Coronary artery (tissue), 2 donors: ENCODE results near the gene CTDSP2.
"Not testable (repeated sequence)": the region's sequence is repeated elsewhere in the genome, so short reads cannot be mapped to it uniquely, and the experiment has no call there.

Experiments
- DNase-seq: peaks from one replicate; pipeline ENCODE4 v3.0.0-alpha.2; 2017; ENCODE audit warnings: low spot score
- H3K27ac ChIP-seq, 2 donors: fragments of 200-600 bp; sonication (generic); one replicate each; pipeline ENCODE4 v1.5.1; 2016 to 2019
- H3K4me3 ChIP-seq: fragments of 200-600 bp; sonication (generic); 2 replicates; pipeline ENCODE4 v1.5.1; 2016; ENCODE audit warnings: mild to moderate bottlenecking, moderate library complexity
- TF ChIP-seq, protein P1 (sequence below): fragments of 200-600 bp; sonication (generic); IDR thresholded peaks from one replicate; pipeline ENCODE4 v1.5.1; 2019; ENCODE audit warnings: antibody characterized with exemption

The CTDSP2 gene

DNA sequence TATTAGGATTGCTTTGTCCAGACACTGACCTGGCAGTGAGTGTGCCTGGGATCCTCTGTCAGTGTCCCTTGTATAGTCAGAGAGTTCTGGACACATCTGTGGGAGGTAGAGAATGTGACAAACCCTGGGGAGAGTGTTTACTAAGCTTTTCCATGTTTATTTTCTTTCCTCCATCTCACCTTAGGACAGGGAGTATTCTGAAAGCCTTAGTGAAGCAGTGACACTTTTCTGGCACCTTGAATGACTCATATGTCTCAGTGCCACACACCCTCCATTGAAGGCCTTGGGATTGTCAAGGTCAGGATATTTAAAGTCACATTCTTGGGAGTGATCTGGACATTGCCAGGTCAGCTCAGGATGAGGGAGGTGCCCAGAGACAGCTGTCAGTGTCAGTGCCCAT lies 34.9 kb upstream of the CTDSP2 start:
- no peak overlapping the region for H3K27ac ChIP-seq
- DNase-seq: no peak
- H3K4me3 ChIP-seq: no peak overlapping the region
- TF ChIP-seq, protein P1, sequence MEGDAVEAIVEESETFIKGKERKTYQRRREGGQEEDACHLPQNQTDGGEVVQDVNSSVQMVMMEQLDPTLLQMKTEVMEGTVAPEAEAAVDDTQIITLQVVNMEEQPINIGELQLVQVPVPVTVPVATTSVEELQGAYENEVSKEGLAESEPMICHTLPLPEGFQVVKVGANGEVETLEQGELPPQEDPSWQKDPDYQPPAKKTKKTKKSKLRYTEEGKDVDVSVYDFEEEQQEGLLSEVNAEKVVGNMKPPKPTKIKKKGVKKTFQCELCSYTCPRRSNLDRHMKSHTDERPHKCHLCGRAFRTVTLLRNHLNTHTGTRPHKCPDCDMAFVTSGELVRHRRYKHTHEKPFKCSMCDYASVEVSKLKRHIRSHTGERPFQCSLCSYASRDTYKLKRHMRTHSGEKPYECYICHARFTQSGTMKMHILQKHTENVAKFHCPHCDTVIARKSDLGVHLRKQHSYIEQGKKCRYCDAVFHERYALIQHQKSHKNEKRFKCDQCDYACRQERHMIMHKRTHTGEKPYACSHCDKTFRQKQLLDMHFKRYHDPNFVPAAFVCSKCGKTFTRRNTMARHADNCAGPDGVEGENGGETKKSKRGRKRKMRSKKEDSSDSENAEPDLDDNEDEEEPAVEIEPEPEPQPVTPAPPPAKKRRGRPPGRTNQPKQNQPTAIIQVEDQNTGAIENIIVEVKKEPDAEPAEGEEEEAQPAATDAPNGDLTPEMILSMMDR: no peak

- H3K27ac ChIP-seq, H3K4me3 ChIP-seq, DNase-seq: not testable (repeated sequence)
These were observed 34.5 kb upstream of the CTDSP2 start for GRCh38 chr12:57881035-57881434.

DNA sequence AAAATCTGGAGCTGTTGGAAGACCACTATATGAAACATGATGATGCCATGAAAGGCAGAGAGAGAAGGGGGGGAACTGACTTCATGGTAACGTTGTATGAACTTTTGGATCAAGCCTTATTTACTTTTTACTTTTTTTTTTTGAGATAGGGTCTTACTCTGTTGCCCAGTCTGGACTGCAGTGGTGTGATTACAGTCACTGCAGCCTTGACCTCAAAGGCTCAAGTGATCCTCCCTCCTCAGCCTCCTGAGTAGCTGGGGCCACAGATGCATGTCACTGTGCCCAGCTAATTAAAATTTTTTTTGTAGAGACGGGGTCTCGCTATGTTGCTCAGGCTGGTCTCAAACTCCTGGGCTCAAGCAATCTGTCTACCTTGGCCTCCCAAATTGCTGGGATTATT lies 31.3 kb upstream of the CTDSP2 start:
- DNase-seq: no peak
- TF ChIP-seq, protein P1: no peak

DNA sequence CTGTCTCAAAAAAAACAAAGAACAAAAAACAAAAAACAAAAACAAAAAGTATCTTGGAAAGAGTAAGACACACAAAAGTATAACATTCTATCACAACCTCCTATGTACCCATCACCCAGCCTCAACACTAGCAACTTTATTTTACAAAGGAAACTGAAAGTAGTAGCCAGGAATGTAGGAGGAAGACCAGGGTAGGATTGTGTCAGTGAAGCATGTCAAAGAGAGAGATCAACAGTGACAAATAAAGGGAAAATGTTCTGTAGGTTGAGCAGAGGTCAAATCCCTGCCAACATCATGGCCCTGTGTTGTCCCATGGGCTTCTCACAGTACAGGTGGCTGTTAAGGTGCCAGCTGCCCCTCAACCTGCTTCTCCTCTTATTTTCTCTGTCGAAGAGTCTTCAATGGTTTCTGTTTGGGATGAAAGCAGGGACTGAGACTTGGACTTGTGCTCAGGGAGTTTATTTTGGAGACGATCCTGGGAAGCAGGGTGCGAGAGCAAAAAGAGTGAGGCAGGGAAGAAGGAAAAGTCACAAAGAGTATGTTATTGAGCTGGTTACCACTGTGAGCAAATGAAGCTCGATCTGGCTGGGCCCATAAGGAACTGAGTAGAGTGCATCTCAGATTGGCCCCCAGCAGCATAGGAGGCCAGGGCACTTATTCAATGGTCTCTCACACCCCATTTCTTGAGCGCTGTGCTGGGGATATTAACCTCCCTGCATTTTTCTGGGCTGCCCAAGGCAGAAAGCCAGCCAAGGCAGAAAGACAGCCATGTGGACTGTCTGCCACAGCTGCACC lies 29.4 kb upstream of the CTDSP2 start:
- H3K4me3 ChIP-seq: peak overlapping the region; percentile 30
- no peak for DNase-seq
- H3K27ac ChIP-seq: peak overlapping the region in 1 of 2 donors; percentile 44
- TF ChIP-seq, protein P1: no peak

More for the DNA sequence above, 31.3 kb upstream of the CTDSP2 start:
- H3K27ac ChIP-seq: no peak overlapping the region
- no peak overlapping the region for H3K4me3 ChIP-seq

- H3K4me3 ChIP-seq: no peak overlapping the region
- peak overlapping the region in 1 of 2 donors; percentile 66 for H3K27ac ChIP-seq
- TF ChIP-seq, protein P1: no peak
- no peak for DNase-seq
These were observed 27.9 kb upstream of the CTDSP2 start for GRCh38 chr12:57874166-57875108.

DNA sequence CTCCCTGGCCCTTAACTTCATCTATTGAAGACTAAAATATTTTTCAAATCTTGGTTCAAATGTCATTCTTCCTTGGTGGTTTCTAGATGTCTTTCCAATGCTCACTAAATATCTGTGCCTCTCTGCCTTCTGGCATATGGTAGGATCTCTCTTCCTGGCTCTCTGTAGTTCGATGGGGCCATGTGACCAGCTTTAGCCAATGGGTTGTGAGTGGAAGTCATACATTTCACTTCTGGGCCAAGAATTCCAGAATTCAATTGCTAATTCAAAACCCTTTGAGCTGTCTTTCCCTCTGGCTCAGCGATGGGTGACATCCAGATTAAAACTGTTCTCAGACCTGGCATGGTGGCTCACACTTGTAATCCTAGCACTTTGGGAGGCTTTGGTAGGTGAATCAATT lies 25.8 kb upstream of the CTDSP2 start:
- Histone ChIP-seq H3K27ac (no peak overlapping the region), H3K4me3 (no peak overlapping the region)
- TF ChIP-seq, protein P1: no peak
- no peak for DNase-seq

DNA sequence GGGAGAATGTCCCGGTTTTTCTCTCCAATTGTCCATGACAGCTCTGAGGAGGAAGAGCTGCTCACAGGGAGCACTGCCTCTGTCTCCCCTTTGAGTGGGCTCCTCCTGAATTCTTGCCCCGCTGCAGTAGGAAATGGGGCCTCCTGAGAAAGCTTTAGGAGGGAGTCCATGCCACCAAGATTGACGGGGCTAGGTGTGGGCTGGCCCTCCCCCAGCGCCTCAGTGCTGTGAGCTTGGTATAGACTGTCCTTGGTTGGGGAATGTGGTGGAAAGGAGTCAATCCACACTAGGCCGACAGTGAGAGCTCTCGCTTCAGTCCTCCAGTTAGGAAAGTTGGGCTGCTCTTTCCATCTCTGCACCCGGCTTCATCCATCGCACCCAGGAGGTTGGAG lies 23.4 kb upstream of the CTDSP2 start:
- no peak for DNase-seq
- Histone ChIP-seq H3K27ac (no peak overlapping the region), H3K4me3 (no peak overlapping the region)
- TF ChIP-seq, protein P1: no peak
